HG03457 (cell line): Measurements from ENCODE around the gene BTG3.

Source experiments
- ATAC-seq: cut with Tn5 transposase; IDR thresholded peaks from one replicate; pipeline ENCODE4 v1.9.1; 2021; ENCODE audit warnings: moderate number of reproducible peaks; ENCODE audit not compliant: unreplicated experiment

Gene BTG3

GRCh38 chr21:17590430-17590829, 22.3 kb downstream of the BTG3 start:
- ATAC-seq, result no peak

DNA sequence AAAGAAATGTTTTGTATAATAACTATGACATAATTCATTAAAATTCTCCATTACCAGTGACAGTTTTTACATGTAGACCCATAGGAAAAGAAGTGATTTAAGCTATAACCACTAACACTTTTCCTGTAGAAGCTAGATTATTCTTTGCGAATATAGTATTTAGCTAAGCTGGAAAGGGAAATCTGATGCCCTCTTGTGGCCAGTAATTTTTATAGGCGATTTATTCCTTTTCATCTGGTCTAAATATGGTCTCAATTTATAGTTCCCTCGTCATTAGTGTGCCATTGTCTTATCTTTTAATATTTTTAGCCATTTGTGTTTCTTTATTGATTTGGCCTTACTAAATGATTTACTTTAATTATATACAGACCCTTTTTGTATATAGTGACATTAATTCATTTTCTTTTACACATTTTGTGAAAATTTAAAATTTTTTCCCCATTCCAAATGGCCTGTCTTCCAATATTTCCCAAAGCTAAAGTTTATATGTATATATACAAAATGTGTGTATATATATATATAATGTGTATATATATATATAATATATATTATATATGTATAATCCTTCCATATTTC, 26.7 kb downstream of the BTG3 start:
- ATAC-seq, result no peak

- no peak for ATAC-seq
These were observed 28.8 kb downstream of the BTG3 start for GRCh38 chr21:17583898-17584297.

- ATAC-seq, result no peak
These were observed 32.4 kb downstream of the BTG3 start for GRCh38 chr21:17580319-17580718.

GRCh38 chr21:17578876-17579275, 33.8 kb downstream of the BTG3 start:
- no peak for ATAC-seq

GRCh38 chr21:17578162-17578561, 34.5 kb downstream of the BTG3 start:
- no peak for ATAC-seq

GRCh38 chr21:17577701-17578100, 35.0 kb downstream of the BTG3 start:
- ATAC-seq, result no peak

- ATAC-seq, result no peak
These were observed 36.4 kb downstream of the BTG3 start for GRCh38 chr21:17576080-17576835.

DNA sequence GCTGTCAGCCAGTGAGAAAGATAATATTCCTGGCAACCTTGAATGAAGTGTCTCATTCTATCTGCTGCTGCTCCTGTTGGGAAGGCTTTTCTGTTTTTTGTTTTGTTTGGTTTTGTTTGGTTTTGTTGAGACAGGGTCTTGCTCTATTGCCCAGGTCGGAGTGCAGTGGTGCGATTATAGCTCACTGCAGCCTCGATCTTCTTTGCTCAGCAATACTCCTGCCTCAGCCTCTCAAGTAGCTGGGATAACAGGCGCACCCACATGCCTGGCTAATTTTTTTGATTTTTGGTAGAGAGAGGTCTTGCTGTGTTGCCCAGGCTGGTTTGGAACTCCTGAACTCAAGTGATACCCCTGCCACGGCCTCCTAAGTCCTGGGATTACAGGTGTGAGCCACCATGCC, 37.6 kb downstream of the BTG3 start:
- no peak for ATAC-seq

GRCh38 chr21:17572431-17572830, 40.3 kb downstream of the BTG3 start:
- no peak for ATAC-seq

GRCh38 chr21:17570786-17571185, 41.9 kb downstream of the BTG3 start:
- no peak for ATAC-seq

- ATAC-seq, result no peak
These were observed 52.2 kb downstream of the BTG3 start for GRCh38 chr21:17560377-17561025.

DNA sequence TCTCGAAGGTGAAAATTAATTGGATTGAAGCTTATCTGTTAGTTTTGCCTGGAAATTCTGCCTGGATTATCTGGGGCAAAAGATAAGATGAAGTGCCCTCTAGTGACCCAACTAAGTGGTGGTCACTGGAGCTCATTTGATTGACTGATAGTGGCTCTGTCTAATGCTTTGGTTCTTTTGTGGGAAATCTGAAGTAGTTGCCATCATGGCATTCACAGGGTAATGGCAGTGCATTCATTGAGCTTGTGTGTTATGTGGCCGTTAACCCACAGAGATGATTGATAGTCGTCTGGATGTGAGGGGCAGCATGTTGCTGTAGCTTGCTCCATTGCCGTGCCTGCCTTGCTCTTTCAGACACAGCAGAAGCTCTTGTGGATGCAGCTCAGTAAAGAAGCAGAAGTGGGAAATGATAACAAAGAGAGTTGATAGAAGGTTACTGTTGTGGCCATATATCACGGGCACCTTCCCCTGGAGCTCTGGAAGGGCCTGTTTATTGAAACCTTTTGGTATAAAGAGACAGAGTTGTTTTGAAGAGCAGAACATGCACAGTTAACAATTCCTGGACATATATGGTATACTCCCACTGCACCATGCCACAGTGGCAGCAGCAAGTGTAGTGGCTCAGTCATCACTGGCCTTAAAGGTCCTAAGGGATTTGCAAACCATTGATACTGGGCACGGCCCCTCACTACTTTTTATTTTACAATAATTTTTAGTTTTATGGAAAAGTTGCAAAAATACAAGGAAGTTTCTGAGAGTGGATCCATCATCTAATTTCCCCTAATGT, 57.8 kb downstream of the BTG3 start:
- ATAC-seq, result no peak

DNA sequence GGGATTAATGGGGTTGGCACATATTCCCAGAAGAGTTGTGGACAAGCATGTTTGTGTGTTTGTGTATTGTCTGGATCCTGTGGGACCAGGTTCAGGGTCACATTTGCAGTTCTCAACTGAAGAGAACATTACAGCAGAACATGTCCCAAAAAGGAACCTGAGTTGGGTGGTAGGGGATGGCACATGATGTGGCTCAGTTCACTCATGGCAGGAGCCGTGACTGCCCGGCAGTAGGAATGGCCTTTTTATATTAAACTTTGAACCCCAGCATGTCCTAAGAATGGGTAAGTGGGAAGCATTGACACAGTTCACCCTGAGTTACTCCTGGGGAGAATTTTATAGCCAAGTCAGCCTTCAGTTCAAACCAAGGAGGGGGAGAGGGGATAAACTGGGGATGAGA, 58.6 kb downstream of the BTG3 start:
- no peak for ATAC-seq

DNA sequence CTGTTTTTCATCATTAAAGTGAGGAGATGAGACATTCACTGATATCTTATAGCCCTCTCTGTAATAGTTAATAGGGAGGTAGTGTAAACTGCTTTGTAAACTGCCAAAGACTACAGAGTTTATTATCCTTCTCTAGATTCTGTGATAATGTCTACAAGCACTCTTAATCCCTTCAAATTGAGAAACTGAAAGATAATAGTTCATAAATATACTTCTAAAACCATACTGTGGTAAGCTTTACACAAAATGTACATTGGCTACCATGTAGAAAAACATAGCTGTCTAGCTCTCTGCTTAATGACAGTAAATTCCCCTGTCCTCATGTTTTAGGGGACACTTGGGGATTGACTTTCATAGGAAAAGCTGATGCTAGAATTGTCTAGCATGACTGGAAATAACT, 60.3 kb downstream of the BTG3 start:
- ATAC-seq, result no peak

GRCh38 chr21:17550671-17551308, 61.9 kb downstream of the BTG3 start:
- ATAC-seq, result no peak

DNA sequence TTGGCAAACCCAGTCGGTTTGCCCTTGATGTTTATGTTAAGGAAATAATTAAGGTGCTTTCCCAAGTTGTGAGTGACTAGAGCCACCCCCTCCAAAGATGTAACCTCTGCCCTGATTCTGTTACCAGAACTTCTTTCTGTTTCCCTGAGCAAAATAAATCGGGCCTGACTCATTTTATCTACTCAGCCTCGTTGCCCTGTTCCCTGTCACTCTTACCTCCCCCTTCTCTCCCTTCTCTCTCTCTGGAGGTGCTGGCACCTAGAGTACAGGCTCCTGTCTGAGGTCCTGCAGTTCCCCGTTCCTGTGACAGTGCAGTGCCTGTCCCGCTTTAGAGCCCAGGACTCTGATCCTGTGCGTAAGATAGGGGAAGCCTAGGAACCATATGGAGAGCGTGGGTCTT, 64.4 kb downstream of the BTG3 start:
- ATAC-seq, result no peak

DNA sequence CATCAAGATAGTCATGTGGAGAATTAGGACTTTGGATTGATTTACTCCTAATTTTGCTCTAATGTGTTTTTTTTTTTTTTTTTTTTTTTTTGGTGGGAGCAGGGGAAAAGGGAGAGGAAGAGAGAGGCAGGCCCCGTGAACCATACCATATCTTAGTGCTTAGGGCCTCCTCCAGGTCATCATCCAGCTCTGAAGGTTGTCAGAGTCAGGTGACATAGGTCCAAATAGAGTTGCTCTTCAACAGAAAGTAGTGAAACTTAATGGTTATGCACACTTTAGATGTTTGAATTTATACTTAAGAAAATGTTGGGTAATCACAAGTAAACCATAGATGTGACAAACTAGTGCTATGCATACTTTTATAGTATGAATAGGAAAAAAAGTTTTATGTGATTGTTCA, 67.7 kb downstream of the BTG3 start:
- no peak for ATAC-seq
